ENCODE data around the gene CCNT1.
"Not testable (repeated sequence)": the region's sequence is repeated elsewhere in the genome, so short reads cannot be mapped to it uniquely, and the experiment has no call there.

The CCNT1 gene

GRCh38 chr12:48690990-48691389, 25.5 kb downstream of the CCNT1 start:
- no peak for DNase-seq

GRCh38 chr12:48690436-48690835, 26.1 kb downstream of the CCNT1 start:
- DNase-seq: no peak

GRCh38 chr12:48688836-48689235, 27.7 kb downstream of the CCNT1 start:
- no peak for DNase-seq

GRCh38 chr12:48687592-48687991, 28.9 kb downstream of the CCNT1 start:
- no peak for DNase-seq

GRCh38 chr12:48686615-48687334, 29.7 kb downstream of the CCNT1 start:
- no peak for DNase-seq

- DNase-seq: no peak
Measured at GRCh38 chr12:48686037-48686595, 30.4 kb downstream of the CCNT1 start.

GRCh38 chr12:48683534-48683933, 33.0 kb downstream of the CCNT1 start:
- no peak for DNase-seq

GRCh38 chr12:48682927-48683326, 33.6 kb downstream of the CCNT1 start:
- DNase-seq: no peak

- not testable (repeated sequence) for DNase-seq
Measured at GRCh38 chr12:48682533-48682905, 34.0 kb downstream of the CCNT1 start.

GRCh38 chr12:48681710-48682532, 34.6 kb downstream of the CCNT1 start, which contains the start of gene KANSL2:
Gene KANSL2 (minus strand): TSS chr12:48682238. CDS start chr12:48681632, 606 bp downstream.
- peak; percentile 95 for DNase-seq

GRCh38 chr12:48681399-48681709, 35.2 kb downstream of the CCNT1 start:
- no peak for DNase-seq

GRCh38 chr12:48680861-48681260, 35.6 kb downstream of the CCNT1 start:
- no peak for DNase-seq

GRCh38 chr12:48678551-48679185, 37.8 kb downstream of the CCNT1 start:
- no peak for DNase-seq

- no peak for DNase-seq
Measured at GRCh38 chr12:48671231-48671856, 45.2 kb downstream of the CCNT1 start.

- no peak for DNase-seq
Measured at GRCh38 chr12:48668996-48669395, 47.5 kb downstream of the CCNT1 start.

- no peak for DNase-seq
Measured at GRCh38 chr12:48659863-48660262, 56.6 kb downstream of the CCNT1 start.

- no peak for DNase-seq
Measured at GRCh38 chr12:48651681-48652080, 64.8 kb downstream of the CCNT1 start.

GRCh38 chr12:48645354-48645753, 71.2 kb downstream of the CCNT1 start:
- DNase-seq: not testable (repeated sequence)

- DNase-seq: no peak
Measured at GRCh38 chr12:48643011-48643410, 73.5 kb downstream of the CCNT1 start.

GRCh38 chr12:48641752-48642555, 74.6 kb downstream of the CCNT1 start:
- DNase-seq: not testable (repeated sequence)

GRCh38 chr12:48640854-48641253, 75.7 kb downstream of the CCNT1 start:
- no peak for DNase-seq

GRCh38 chr12:48640428-48640827, 76.1 kb downstream of the CCNT1 start:
- no peak for DNase-seq
